Measurements from ENCODE around the gene FANCG.

Gene FANCG

DNA sequence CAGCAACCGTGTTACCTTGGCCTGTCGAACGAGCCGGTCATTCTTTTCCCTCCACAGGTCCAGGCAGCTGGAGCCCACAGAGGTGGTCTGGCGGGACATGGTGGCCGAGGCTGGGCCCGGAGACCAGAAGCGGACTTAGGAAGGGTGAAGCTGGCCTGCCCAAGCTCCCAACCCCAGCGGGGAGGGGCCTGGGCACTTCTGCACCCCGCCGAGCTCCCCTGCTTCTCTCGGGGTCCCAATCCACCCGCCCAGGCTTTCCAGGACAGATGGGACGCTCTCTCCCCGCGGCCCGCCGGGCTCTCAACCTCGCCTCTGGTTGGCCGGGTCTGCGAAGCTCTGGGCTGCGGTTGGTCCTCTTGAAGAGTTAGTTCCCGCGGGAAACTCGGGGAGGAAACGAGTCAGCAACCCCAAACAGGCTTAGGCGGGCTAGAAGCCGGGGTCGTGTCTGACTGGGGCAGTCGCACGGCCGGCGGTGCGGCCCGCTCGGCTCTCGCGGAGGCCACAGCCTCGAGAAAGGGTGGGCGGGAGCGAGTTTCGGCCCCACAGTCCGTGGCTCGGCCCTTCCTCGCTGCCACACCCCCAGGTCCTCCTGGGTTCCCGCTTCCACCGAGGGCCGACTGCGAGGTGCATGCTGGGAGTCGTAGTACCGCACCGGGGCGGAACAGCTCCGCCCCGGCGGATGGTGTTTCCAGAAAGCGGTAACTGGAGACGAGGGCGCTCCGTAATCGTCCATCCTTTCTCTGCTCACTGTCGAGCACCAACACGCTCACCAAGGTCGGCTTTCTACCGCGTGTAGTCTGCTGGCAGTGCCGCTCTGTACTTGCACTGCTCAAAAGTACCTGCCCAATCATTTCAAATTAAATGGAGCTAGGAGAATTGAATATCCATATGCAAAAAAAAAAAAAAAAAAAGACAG lies at the start of gene FANCG:
Gene FANCG, minus strand, starts transcription at position 517 of the 916 bp plus-strand sequence. Its CDS starts 418 bp downstream, at position 99.
- peak; percentile 92 to 96 for DNase-seq

- peak; percentile 93 to 95 for DNase-seq
These were observed 37.3 kb upstream of the FANCG start for GRCh38 chr9:35116898-35117551.

- no peak for DNase-seq
These were observed 36.8 kb upstream of the FANCG start for GRCh38 chr9:35116539-35116897.

DNA sequence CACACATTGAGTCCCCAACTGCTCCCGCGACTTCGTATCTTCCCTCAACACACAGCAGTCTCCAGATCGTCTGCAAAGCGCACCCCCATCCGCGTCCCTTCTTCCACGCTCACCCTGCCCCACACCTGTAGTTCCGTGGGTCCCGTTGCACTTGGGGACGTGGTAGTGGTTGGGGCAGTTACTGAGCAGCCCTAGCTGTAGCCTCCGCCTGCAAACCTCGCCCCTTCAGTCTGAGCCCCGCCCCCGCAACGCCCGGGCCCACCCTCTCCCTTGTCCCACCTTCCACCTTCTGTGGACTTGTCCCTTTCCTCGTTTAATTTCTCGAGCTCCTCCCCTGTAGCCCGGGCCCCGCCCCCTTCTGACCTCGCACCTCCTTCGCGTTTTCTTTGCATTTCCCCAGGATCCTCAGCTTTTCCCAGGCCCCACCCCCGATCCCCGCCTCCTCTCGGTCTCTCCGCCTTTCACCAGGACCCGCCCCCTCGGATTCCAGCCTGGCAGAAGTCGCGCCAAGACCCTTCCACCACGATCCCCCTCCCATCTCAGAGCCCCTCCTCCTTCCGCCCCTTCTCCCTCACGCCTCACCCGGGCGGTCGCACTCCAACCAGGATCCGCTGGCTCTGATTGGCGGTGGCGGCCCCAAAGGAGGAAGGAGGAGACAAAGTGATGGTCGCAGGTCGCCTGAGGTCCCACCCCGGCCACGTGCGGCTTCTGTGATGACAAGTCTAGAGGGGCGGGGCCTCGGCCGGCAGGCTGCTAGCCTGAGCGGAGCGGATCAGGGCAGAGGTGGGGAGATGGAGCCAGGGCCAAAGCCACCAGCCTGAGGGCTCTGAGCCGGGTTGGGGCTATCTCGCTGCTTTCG lies 36.2 kb upstream of the FANCG start, which contains the start of gene ATOSB:
Gene ATOSB, minus strand, starts transcription at position 183 of the 859 bp plus-strand sequence. CDS start 7,588 bp downstream, outside the sequence.
- peak; percentile 97 to 100 for DNase-seq

- DNase-seq = no peak
These were observed 35.3 kb upstream of the FANCG start for GRCh38 chr9:35114840-35115628.

GRCh38 chr9:35114113-35114839 lies 34.5 kb upstream of the FANCG start:
- peak; percentile 58 to 84 for DNase-seq

GRCh38 chr9:35112257-35113020 lies 32.7 kb upstream of the FANCG start:
- DNase-seq = no peak

DNA sequence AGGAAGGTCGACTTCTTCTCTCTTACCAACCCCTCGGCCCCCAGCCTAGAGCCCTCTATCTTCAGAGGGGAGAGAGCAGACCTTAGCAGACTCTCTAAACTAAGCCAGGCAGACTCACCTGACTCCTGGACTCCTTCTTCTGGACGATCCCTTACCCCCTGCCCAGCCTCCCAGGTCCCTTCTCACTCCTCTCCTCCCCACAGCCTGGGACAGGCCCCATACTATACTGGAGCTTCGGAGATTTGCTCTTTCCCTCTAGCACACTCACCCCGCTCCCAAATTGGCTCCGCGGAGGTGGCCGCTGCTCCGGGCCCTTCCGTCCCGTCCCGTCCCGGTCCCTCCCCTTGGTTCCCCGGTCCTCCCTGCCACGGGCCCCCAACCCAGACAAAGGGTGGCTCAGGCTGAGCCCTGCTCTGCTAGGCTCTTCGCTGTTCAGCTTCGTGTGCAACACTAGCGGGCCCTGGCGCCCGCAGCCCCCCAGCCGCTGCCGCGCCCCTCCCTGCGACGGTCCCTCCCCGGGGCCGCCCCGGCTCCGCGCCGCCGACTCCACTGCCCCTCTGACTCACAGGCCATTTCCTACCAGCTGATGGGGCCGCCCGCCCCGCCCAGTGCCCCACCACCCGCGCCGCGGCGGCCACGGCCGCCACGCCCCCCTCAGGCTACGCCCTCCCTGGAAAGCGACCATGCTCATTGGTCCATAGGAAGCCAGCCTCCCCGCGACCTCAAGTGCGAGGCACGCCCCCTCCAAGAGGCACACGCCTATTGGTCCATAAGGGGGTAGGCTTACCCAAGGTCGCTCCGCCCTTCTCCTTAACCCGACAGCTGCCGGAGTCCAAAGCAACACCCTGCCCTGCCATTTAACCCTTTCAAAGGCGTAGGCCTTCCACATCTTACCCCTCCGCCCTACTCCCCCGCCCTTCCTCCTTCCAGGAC lies 31.5 kb upstream of the FANCG start:
- DNase-seq = peak; percentile 97 to 99

GRCh38 chr9:35110327-35110761 lies 30.6 kb upstream of the FANCG start:
- DNase-seq = peak in 1 of 2 experiments; percentile 45

DNA sequence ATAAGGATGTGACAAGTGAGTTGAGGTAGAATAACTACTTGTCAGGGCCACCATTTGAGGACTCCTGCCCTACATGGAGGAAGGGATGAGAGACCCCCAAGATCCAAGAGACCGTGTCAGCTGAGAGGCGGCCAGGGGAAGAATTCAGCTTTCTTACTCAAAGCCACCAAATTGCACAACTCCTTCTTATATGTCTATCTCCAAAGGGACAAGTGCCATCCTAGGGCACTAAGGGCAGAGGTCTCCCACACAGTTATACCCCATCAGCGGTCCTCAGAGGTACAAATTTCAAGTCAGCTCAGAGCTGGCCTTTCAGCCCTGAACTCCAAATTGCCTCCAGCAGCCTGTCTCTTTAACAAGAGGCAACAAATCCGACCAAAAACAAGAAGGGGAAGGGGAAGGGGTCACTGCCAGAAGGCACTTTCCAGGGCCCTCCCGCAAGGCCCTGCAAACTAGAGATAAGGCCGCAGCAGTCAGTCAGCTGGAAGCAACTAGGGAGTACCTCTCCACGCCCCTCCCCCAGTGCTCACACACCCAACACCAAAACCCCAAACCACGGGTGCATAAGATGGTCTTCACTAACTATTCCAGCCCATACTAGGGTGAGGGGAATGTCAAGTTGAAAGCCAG lies 29.3 kb upstream of the FANCG start:
- no peak for DNase-seq

GRCh38 chr9:35108461-35108860 lies 28.7 kb upstream of the FANCG start:
- DNase-seq = no peak

GRCh38 chr9:35107297-35108290 lies 27.9 kb upstream of the FANCG start:
- DNase-seq = no peak

- no peak for DNase-seq
These were observed 26.6 kb upstream of the FANCG start for GRCh38 chr9:35106343-35106730.

GRCh38 chr9:35105571-35106342 lies 26.0 kb upstream of the FANCG start:
- no peak for DNase-seq

GRCh38 chr9:35105126-35105525 lies 25.4 kb upstream of the FANCG start:
- DNase-seq = no peak

DNA sequence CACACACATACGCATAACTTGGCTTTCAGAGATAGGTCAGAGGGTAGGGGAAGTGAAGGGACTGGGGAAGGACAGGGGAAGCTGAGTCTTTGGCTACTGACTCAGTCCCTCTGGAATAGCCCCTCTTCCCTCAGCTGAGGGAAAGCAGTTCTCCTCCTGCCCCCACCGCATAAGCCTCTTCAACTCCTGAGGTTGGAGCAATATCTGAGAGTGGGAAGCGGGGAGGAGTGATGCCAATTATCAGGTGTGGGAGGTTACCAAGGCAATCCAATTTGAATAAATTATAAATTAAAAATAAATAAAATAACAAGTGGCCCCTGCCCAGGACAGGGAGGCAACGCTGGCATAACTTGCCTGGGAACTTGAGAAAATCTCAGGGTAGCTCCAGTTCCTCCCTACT lies 24.8 kb upstream of the FANCG start:
- no peak for DNase-seq

DNA sequence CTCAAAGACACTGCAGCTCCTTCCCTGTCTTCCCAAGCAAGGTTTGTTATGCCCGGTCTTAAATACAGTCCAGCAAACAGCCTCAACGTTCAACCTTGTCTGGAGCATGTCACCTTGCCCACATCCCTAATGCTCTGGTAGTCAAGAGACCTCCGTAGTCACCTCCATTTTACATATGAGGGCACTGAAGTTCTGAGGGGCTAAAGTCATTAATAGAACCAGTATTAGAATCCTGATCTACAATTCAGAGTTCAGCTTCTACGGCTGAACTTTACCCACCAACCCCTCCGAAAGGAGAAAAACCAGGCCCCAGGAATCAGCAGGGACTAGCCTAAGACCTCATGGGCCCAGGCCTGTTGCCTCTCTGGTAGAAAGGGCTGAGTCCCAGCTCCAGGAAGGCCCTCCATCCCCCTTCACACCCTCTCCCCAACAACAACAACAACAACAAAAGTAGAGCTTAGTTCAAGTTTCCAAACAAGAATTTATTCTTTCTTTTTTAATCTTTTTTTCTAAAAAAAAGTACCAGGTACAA lies 24.0 kb upstream of the FANCG start:
- no peak for DNase-seq

Measured in NCI-H446 (cell line).